Tibial artery (tissue), 4 donors: Measurements from ENCODE around the gene IGF2BP2.
"Not testable (repeated sequence)": the region's sequence is repeated elsewhere in the genome, so short reads cannot be mapped to it uniquely, and the experiment has no call there.

Experiments
- DNase-seq, 2 donors: peaks; one replicate each; pipeline ENCODE4 v3.0.0-alpha.2; 2019
- H3K27ac ChIP-seq, 2 donors: fragments of 200-600 bp; sonication (generic) in 1 of 2; 1 replicate in 1 of 2; 2 replicates in 1 of 2; pipeline ENCODE4 v1.5.1; 2018 to 2019; ENCODE audit warnings: mild to moderate bottlenecking in 1 of 2
- H3K27me3 ChIP-seq, 2 donors: fragments of 200-600 bp; sonication (generic) in 1 of 2; one replicate each; pipeline versions ENCODE4 v1.5.1 to v1.6.0; 2016 to 2019
- H3K36me3 ChIP-seq, 3 donors: fragments of 200-600 bp; sonication (generic) in 2 of 3; one replicate each; pipeline ENCODE4 v1.5.1; 2016 to 2019; ENCODE audit warnings: mild to moderate bottlenecking in 2 of 3
- H3K4me1 ChIP-seq, 4 donors: fragments of 200-600 bp; sonication (generic) in 2 of 4; 1 replicate in 3 of 4; 2 replicates in 1 of 4; pipeline ENCODE4 v1.5.1; 2016 to 2019
- H3K4me3 ChIP-seq, 2 donors: fragments of 200-600 bp; sonication (generic) in 1 of 2; 1 replicate in 1 of 2; 2 replicates in 1 of 2; pipeline ENCODE4 v1.5.1; 2018 to 2019; ENCODE audit warnings: mild to moderate bottlenecking in 2 of 2
- H3K9me3 ChIP-seq, 3 donors: fragments of 200-600 bp; sonication (generic) in 1 of 3; one replicate each; pipeline ENCODE4 v1.5.1; 2016 to 2019
- CTCF ChIP-seq, 2 experiments: fragments of 200-600 bp in 1 of 2; fragments of 450-650 bp in 1 of 2; IDR thresholded peaks; one replicate each; pipeline ENCODE4 v1.5.1; 2017 to 2019; ENCODE audit warnings: antibody characterized with exemption in 2 of 2, mild to moderate bottlenecking in 1 of 2, moderate library complexity in 1 of 2
- intact Hi-C: fragments of 100-400 bp; cut with DNase I; formaldehyde crosslinking; loops from one replicate; pipeline ENCODE4 v1.15.0; 2023; ENCODE audit warnings: low total_unique reads

IGF2BP2 gene

GRCh38 chr3:185857208-185857607 is 32.4 kb upstream of the IGF2BP2 start:
- intact Hi-C loops = no loop called here
- H3K4me3 ChIP-seq = no peak overlapping the region

GRCh38 chr3:185856652-185857051 is 31.8 kb upstream of the IGF2BP2 start:
- Histone ChIP-seq H3K4me1 (no peaks in the 10 kb centered on the region), H3K27me3 (no peaks in the 10 kb centered on the region), H3K4me3 (no peak overlapping the region), H3K9me3 (peaks cover 0 to 6% (median 0%) of the 10 kb centered on the region in 3 donors), H3K27ac (no peak overlapping the region), H3K36me3 (no peaks in the 10 kb centered on the region)
- intact Hi-C loops = no loop called here
- DNase-seq = no peak
- TF ChIP-seq CTCF (IDR thresholded peaks at IDR 0.05) = no peak

More at GRCh38 chr3:185857208-185857607, 32.4 kb upstream of the IGF2BP2 start:
- Histone ChIP-seq H3K36me3 (no peaks in the 10 kb centered on the region), H3K4me1 (no peaks in the 10 kb centered on the region), H3K27ac (no peak overlapping the region), H3K27me3 (no peaks in the 10 kb centered on the region), H3K9me3 (peaks cover 0 to 6% (median 0%) of the 10 kb centered on the region in 3 donors)
- no peak for TF ChIP-seq CTCF (IDR thresholded peaks at IDR 0.05)
- no peak for DNase-seq

- DNase-seq, H3K4me3 ChIP-seq, H3K27me3 ChIP-seq, H3K36me3 ChIP-seq, H3K9me3 ChIP-seq, H3K4me1 ChIP-seq, intact Hi-C loops, H3K27ac ChIP-seq: not testable (repeated sequence)
These were observed 28.9 kb upstream of the IGF2BP2 start for GRCh38 chr3:185853771-185854170.

- no peak overlapping the region for H3K27ac ChIP-seq
- no peak for TF ChIP-seq CTCF (IDR thresholded peaks at IDR 0.05)
- H3K9me3 ChIP-seq = peaks cover 0 to 6% (median 0%) of the 10 kb centered on the region in 3 donors
- DNase-seq = no peak
- H3K4me1 ChIP-seq = no peaks in the 10 kb centered on the region
- no peaks in the 10 kb centered on the region for H3K27me3 ChIP-seq
- intact Hi-C loops = no loop called here
- no peaks in the 10 kb centered on the region for H3K36me3 ChIP-seq
- H3K4me3 ChIP-seq = no peak overlapping the region
These were observed 27.8 kb upstream of the IGF2BP2 start for GRCh38 chr3:185852635-185853034.

GRCh38 chr3:185851959-185852358 is 27.1 kb upstream of the IGF2BP2 start:
- Histone ChIP-seq H3K9me3 (peaks cover 0 to 6% (median 0%) of the 10 kb centered on the region in 3 donors), H3K27me3 (no peaks in the 10 kb centered on the region), H3K27ac (no peak overlapping the region), H3K36me3 (no peaks in the 10 kb centered on the region), H3K4me1 (no peaks in the 10 kb centered on the region), H3K4me3 (no peak overlapping the region)
- intact Hi-C loops = no loop called here
- no peak for DNase-seq
- no peak for TF ChIP-seq CTCF (IDR thresholded peaks at IDR 0.05)

- no peaks in the 10 kb centered on the region for H3K4me1 ChIP-seq
- no peaks in the 10 kb centered on the region for H3K36me3 ChIP-seq
- no peak for TF ChIP-seq CTCF (IDR thresholded peaks at IDR 0.05)
- H3K4me3 ChIP-seq = no peak overlapping the region
- no peak overlapping the region for H3K27ac ChIP-seq
- no peak for DNase-seq
- H3K9me3 ChIP-seq = peaks cover 0 to under 1% (median 0%) of the 10 kb centered on the region in 3 donors
- intact Hi-C loops = no loop called here
- H3K27me3 ChIP-seq = no peaks in the 10 kb centered on the region
These were observed 26.2 kb upstream of the IGF2BP2 start for GRCh38 chr3:185851046-185851445.
